Liver (tissue), 9 donors: Measurements from ENCODE around the gene PALM2AKAP2. TPM values are rescaled to one million over a fixed set of nuclear protein-coding genes. Genes with fewer than 3 reads are reported as not detected.
"Not testable (repeated sequence)": the region's sequence is repeated elsewhere in the genome, so short reads cannot be mapped to it uniquely, and the experiment has no call there.

ENCODE experiments used
- DNase-seq: peaks from one replicate; pipeline ENCODE4 v3.0.0-alpha.2; 2017; ENCODE audit warnings: low spot score
- H3K27ac ChIP-seq, 2 donors: one replicate each; pipeline ENCODE4 v1.7.0; 2013; ENCODE audit warnings: inconsistent platforms in 2 of 2, low read length in 2 of 2, control low read depth in 1 of 2, low read depth in 1 of 2, mild to moderate bottlenecking in 1 of 2
- H3K27me3 ChIP-seq, 4 donors: one replicate each; pipeline versions ENCODE4 v1.6.1 to v1.7.0; 2013; ENCODE audit warnings: low read length in 3 of 4, inconsistent platforms in 1 of 4, mild to moderate bottlenecking in 1 of 4, moderate library complexity in 1 of 4; ENCODE audit not compliant: control insufficient read depth in 4 of 4, insufficient read depth in 4 of 4
- H3K36me3 ChIP-seq, 4 donors: one replicate each; pipeline versions ENCODE4 v1.6.1 to v1.7.0; 2013; ENCODE audit warnings: low read length in 3 of 4, mild to moderate bottlenecking in 3 of 4, low read depth in 1 of 4, moderate library complexity in 1 of 4; ENCODE audit not compliant: control insufficient read depth in 4 of 4, insufficient read depth in 3 of 4
- H3K4me1 ChIP-seq, 4 donors: one replicate each; pipeline versions ENCODE4 v1.6.1 to v1.7.0; 2013; ENCODE audit warnings: low read length in 3 of 4, mild to moderate bottlenecking in 3 of 4, moderate library complexity in 1 of 4; ENCODE audit not compliant: control insufficient read depth in 4 of 4, insufficient read depth in 4 of 4
- H3K4me3 ChIP-seq, 3 donors: one replicate each; pipeline versions ENCODE4 v1.6.1 to v1.7.0; 2013; ENCODE audit warnings: low read length in 3 of 3, control low read depth in 1 of 3, low read depth in 1 of 3, mild to moderate bottlenecking in 1 of 3
- H3K9ac ChIP-seq, 2 donors: one replicate each; pipeline ENCODE4 v1.7.0; 2013; ENCODE audit warnings: low read length in 2 of 2, mild to moderate bottlenecking in 2 of 2, moderate library complexity in 2 of 2, control low read depth in 1 of 2, low read depth in 1 of 2
- H3K9me3 ChIP-seq, 4 donors: one replicate each; pipeline versions ENCODE4 v1.6.1 to v1.7.0; 2013; ENCODE audit warnings: low read length in 3 of 4; ENCODE audit not compliant: control insufficient read depth in 4 of 4
- ATF3 ChIP-seq: IDR thresholded peaks from 2 replicates; pipeline ENCODE4 v1.6.1; 2016; ENCODE audit warnings: antibody characterized with exemption
- CTCF ChIP-seq: fragments of 150-350 bp; IDR thresholded peaks from 2 replicates; pipeline ENCODE4 v1.5.1; 2017; ENCODE audit warnings: improper control_type of control experiment, low read depth, low read length; ENCODE audit not compliant: missing input control
- EGR1 ChIP-seq, 2 donors: IDR thresholded peaks; 2 replicates each; pipeline ENCODE4 v1.6.1; 2016 to 2018; ENCODE audit warnings: antibody characterized with exemption in 2 of 2, low read depth in 2 of 2
- FOXA1 ChIP-seq: IDR thresholded peaks from 2 replicates; pipeline ENCODE4 v1.6.1; 2016; ENCODE audit warnings: antibody characterized with exemption
- FOXA2 ChIP-seq: IDR thresholded peaks from 2 replicates; pipeline ENCODE4 v1.6.1; 2016; ENCODE audit warnings: antibody characterized with exemption
- GABPA ChIP-seq, 2 donors: IDR thresholded peaks in 1 of 2; conservative IDR thresholded peaks in 1 of 2; 2 replicates each; pipeline ENCODE4 v1.6.1; 2016; ENCODE audit warnings: antibody characterized with exemption in 2 of 2, mild to moderate bottlenecking in 1 of 2, moderate library complexity in 1 of 2
- HNF4A ChIP-seq, 2 donors: conservative IDR thresholded peaks; 2 replicates each; pipeline ENCODE4 v1.6.1; 2016; ENCODE audit warnings: antibody characterized with exemption in 2 of 2, mild to moderate bottlenecking in 2 of 2
- JUND ChIP-seq, 2 donors: IDR thresholded peaks; 2 replicates each; pipeline ENCODE4 v1.6.1; 2016; ENCODE audit warnings: antibody characterized with exemption in 2 of 2
- NR2F2 ChIP-seq: IDR thresholded peaks from 2 replicates; pipeline ENCODE4 v1.6.1; 2016; ENCODE audit warnings: antibody characterized with exemption
- RAD21 ChIP-seq, 2 donors: IDR thresholded peaks; 2 replicates each; pipeline ENCODE4 v1.6.1; 2016; ENCODE audit warnings: antibody characterized with exemption in 2 of 2, mild to moderate bottlenecking in 2 of 2
- RXRA ChIP-seq, 2 donors: IDR thresholded peaks; 2 replicates each; pipeline ENCODE4 v1.6.1; 2017 to 2018; ENCODE audit warnings: antibody characterized with exemption in 2 of 2, mild to moderate bottlenecking in 1 of 2
- TAF1 ChIP-seq: conservative IDR thresholded peaks from 2 replicates; pipeline ENCODE4 v1.6.1; 2016; ENCODE audit warnings: antibody characterized with exemption, mild to moderate bottlenecking
- YY1 ChIP-seq: IDR thresholded peaks from 2 replicates; pipeline ENCODE4 v1.6.1; 2016; ENCODE audit warnings: antibody characterized with exemption, mild to moderate bottlenecking
- WGBS: extraction: QIAGEN DNeasy Blood & Tissue Kit; methylation state at CpG from one replicate; pipeline ENCODE4 v1.1.7; 2013; 5-methylcytosine and 5-hydroxymethylcytosine counted together
- polyA plus RNA-seq, 2 donors: library from polyadenylated mRNA; stranded (reverse) in 1 of 2; unstranded in 1 of 2; fragments of 200-250 nt in 1 of 2; fragments of >200 nt in 1 of 2; fragmentation: Nextera tagmentation in 1 of 2; extraction: Ambion mirVana in 1 of 2; gene quantifications; one replicate each; pipeline versions ENCODE4 v1.2.1 to v1.2.3, GENCODE V29; 2013 to 2015
- total RNA-seq, 2 donors: library from RNA; depleted of rRNA; stranded (reverse); fragments of >200 nt; gene quantifications; one replicate each; pipeline ENCODE4 v1.2.3, GENCODE V29; 2014
- TF ChIP-seq, protein P1 (sequence below): IDR thresholded peaks from 2 replicates; pipeline ENCODE4 v1.6.1; 2016; ENCODE audit warnings: antibody characterized with exemption, mild to moderate bottlenecking
- TF ChIP-seq, protein P2 (sequence below): IDR thresholded peaks from 2 replicates; pipeline ENCODE4 v1.6.1; 2016; ENCODE audit warnings: antibody characterized with exemption
- TF ChIP-seq, protein P3 (sequence below): IDR thresholded peaks from 2 replicates; pipeline ENCODE4 v1.6.1; 2016; ENCODE audit warnings: antibody characterized with exemption
- donor health status: healthy.
- donor health status: healthy.
- donor health status: healthy.
- donor health status: healthy.
- donor health status: healthy.

Gene PALM2AKAP2
- total and polyA plus RNA-seq, 4 donors: 4.6 to 47.9 (median 6.2) TPM

DNA sequence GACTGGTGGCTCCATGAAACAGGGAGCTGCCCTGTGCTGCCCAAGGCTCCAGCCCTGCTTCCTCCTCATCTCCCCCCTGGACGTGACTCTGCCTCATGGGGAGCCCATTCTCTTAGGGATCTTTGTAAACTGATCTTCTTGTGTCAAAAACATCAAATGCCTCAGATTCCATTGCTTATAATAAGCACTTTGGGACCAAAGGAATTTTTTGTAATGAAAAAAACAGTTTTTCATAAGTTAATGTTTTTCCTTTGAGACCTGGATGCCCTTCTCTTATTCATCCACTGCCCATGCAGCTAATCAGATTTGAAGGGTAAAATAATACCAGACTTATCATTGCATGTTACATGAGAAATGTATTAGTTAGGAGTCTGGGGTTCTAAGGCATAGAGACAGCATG, 41.7 kb downstream of the PALM2AKAP2 start:
- Histone ChIP-seq H3K27ac (no peak overlapping the region), H3K4me1 (peaks cover 0 to 18% (median 12%) of the 10 kb centered on the region in 4 donors), H3K9ac (no peak overlapping the region), H3K4me3 (no peak overlapping the region), H3K36me3 (no peaks in the 10 kb centered on the region), H3K9me3 (no peaks in the 10 kb centered on the region), H3K27me3 (no peaks in the 10 kb centered on the region)
- no peak for TF ChIP-seq JUND (IDR thresholded peaks at IDR 0.05)
- TF ChIP-seq FOXA1: no peak
- no peak for TF ChIP-seq FOXA2
- TF ChIP-seq, protein P1, sequence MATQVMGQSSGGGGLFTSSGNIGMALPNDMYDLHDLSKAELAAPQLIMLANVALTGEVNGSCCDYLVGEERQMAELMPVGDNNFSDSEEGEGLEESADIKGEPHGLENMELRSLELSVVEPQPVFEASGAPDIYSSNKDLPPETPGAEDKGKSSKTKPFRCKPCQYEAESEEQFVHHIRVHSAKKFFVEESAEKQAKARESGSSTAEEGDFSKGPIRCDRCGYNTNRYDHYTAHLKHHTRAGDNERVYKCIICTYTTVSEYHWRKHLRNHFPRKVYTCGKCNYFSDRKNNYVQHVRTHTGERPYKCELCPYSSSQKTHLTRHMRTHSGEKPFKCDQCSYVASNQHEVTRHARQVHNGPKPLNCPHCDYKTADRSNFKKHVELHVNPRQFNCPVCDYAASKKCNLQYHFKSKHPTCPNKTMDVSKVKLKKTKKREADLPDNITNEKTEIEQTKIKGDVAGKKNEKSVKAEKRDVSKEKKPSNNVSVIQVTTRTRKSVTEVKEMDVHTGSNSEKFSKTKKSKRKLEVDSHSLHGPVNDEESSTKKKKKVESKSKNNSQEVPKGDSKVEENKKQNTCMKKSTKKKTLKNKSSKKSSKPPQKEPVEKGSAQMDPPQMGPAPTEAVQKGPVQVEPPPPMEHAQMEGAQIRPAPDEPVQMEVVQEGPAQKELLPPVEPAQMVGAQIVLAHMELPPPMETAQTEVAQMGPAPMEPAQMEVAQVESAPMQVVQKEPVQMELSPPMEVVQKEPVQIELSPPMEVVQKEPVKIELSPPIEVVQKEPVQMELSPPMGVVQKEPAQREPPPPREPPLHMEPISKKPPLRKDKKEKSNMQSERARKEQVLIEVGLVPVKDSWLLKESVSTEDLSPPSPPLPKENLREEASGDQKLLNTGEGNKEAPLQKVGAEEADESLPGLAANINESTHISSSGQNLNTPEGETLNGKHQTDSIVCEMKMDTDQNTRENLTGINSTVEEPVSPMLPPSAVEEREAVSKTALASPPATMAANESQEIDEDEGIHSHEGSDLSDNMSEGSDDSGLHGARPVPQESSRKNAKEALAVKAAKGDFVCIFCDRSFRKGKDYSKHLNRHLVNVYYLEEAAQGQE: no peak
- TF ChIP-seq RAD21 (IDR thresholded peaks at IDR 0.05): no peak
- TF ChIP-seq RXRA (IDR thresholded peaks at IDR 0.05): no peak
- no peak for TF ChIP-seq CTCF
- TF ChIP-seq GABPA (IDR thresholded peaks at IDR 0.05 in 1 of 2, conservative IDR thresholded peaks at IDR 0.05 in 1 of 2): no peak
- TF ChIP-seq ATF3: no peak
- DNase-seq: no peak
- WGBS: 80% methylated on average over 1 of the region's 1 CpG

DNA sequence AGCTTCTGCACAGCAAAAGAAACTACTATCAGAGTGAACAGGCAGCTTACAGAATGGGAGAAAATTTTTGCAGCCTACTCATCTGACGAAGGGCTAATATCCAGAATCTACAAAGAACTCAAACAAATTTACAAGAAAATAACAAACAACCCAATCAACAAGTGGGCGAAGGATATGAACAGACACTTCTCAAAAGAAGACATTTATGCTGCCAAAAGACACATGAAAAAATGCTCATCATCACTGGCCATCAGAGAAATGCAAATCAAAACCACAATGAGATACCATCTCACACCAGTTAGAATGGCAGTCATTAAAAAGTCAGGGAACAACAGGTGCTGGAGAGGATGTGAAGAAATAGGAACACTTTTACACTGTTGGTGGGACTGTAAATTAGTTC, 45.4 kb downstream of the PALM2AKAP2 start:
- not testable (repeated sequence) for H3K27ac ChIP-seq
- WGBS: 94% methylated on average over 2 of the region's 2 CpGs

GRCh38 chr9:109826559-109826958, 46.6 kb downstream of the PALM2AKAP2 start:
- peaks cover 0 to 20% (median 14%) of the 10 kb centered on the region in 4 donors for H3K4me1 ChIP-seq
- no peak for DNase-seq
- no peak overlapping the region for H3K4me3 ChIP-seq
- H3K9ac ChIP-seq: no peak overlapping the region
- H3K27ac ChIP-seq: no peak overlapping the region
- no peaks in the 10 kb centered on the region for H3K27me3 ChIP-seq
- no peaks in the 10 kb centered on the region for H3K36me3 ChIP-seq
- 49% methylated on average over 1 of the region's 1 CpG for WGBS
- no peaks in the 10 kb centered on the region for H3K9me3 ChIP-seq
- TF ChIP-seq ATF3: no peak
- no peak for TF ChIP-seq EGR1 (IDR thresholded peaks at IDR 0.05; ENCODE audit: low read depth in 2 of 2)
- TF ChIP-seq, protein P2, sequence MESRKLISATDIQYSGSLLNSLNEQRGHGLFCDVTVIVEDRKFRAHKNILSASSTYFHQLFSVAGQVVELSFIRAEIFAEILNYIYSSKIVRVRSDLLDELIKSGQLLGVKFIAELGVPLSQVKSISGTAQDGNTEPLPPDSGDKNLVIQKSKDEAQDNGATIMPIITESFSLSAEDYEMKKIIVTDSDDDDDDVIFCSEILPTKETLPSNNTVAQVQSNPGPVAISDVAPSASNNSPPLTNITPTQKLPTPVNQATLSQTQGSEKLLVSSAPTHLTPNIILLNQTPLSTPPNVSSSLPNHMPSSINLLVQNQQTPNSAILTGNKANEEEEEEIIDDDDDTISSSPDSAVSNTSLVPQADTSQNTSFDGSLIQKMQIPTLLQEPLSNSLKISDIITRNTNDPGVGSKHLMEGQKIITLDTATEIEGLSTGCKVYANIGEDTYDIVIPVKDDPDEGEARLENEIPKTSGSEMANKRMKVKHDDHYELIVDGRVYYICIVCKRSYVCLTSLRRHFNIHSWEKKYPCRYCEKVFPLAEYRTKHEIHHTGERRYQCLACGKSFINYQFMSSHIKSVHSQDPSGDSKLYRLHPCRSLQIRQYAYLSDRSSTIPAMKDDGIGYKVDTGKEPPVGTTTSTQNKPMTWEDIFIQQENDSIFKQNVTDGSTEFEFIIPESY: no peak
- TF ChIP-seq, protein P1: no peak
- TF ChIP-seq YY1: no peak
- TF ChIP-seq FOXA1: no peak
- no peak for TF ChIP-seq NR2F2
- TF ChIP-seq, protein P3, sequence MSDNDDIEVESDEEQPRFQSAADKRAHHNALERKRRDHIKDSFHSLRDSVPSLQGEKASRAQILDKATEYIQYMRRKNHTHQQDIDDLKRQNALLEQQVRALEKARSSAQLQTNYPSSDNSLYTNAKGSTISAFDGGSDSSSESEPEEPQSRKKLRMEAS: no peak
- TF ChIP-seq JUND (IDR thresholded peaks at IDR 0.05): no peak
- TF ChIP-seq RXRA (IDR thresholded peaks at IDR 0.05): no peak
- no peak for TF ChIP-seq GABPA (IDR thresholded peaks at IDR 0.05 in 1 of 2, conservative IDR thresholded peaks at IDR 0.05 in 1 of 2)
- no peak for TF ChIP-seq TAF1
- TF ChIP-seq RAD21 (IDR thresholded peaks at IDR 0.05): no peak
- TF ChIP-seq HNF4A (conservative IDR thresholded peaks at IDR 0.05): no peak

More for the DNA sequence above, 45.4 kb downstream of the PALM2AKAP2 start:
- H3K36me3 ChIP-seq, H3K9me3 ChIP-seq, H3K9ac ChIP-seq, H3K4me3 ChIP-seq, DNase-seq, H3K27me3 ChIP-seq: not testable (repeated sequence)
- peaks cover 0 to 19% (median 13%) of the 10 kb centered on the region in 4 donors for H3K4me1 ChIP-seq
